Endodermal cell (in vitro differentiated cells): ENCODE data around the gene MGAT4A. TPM values are rescaled to one million over a fixed set of nuclear protein-coding genes. Genes with fewer than 3 reads are reported as not detected.

ENCODE experiments used
- DNase-seq: peaks from one replicate; pipeline ENCODE4 v3.0.0-alpha.2; 2017
- H3K27ac ChIP-seq: 2 replicates; pipeline ENCODE4 v1.5.1; 2013; ENCODE audit warnings: mild to moderate bottlenecking, low read depth, low read length, moderate library complexity
- H3K27me3 ChIP-seq: 2 replicates; pipeline ENCODE4 v1.6.1; 2013; ENCODE audit warnings: mild to moderate bottlenecking, low read length, moderate library complexity; ENCODE audit not compliant: insufficient read depth, control insufficient read depth, poor library complexity, severe bottlenecking
- H3K36me3 ChIP-seq: 2 replicates; pipeline ENCODE4 v1.7.0; 2013; ENCODE audit warnings: mild to moderate bottlenecking, low read length, moderate library complexity; ENCODE audit not compliant: control insufficient read depth, insufficient read depth
- H3K4me1 ChIP-seq: one replicate; pipeline ENCODE4 v1.7.0; 2013; ENCODE audit warnings: low read length; ENCODE audit not compliant: control insufficient read depth, insufficient read depth
- H3K4me3 ChIP-seq: 2 replicates; pipeline ENCODE4 v1.5.1; 2013; ENCODE audit warnings: mild to moderate bottlenecking, low read length, moderate library complexity
- H3K9ac ChIP-seq: 2 replicates; pipeline ENCODE4 v1.6.1; 2013; ENCODE audit warnings: mild to moderate bottlenecking, low read length, moderate library complexity; ENCODE audit not compliant: poor library complexity, severe bottlenecking; ENCODE audit errors: extremely low read depth
- H3K9me3 ChIP-seq: 2 replicates; pipeline ENCODE4 v1.6.1; 2013; ENCODE audit warnings: mild to moderate bottlenecking, low read length, moderate library complexity; ENCODE audit not compliant: control insufficient read depth
- H3K27ac Mint-ChIP-seq: 2 replicates; pipeline ENCODE4 v1.8.0; 2020; ENCODE audit warnings: mixed read lengths
- H3K27me3 Mint-ChIP-seq: 2 replicates; pipeline ENCODE4 v1.8.0; 2021; ENCODE audit warnings: mild to moderate bottlenecking, mixed read lengths; ENCODE audit not compliant: insufficient read depth
- H3K36me3 Mint-ChIP-seq: 2 replicates; pipeline ENCODE4 v1.8.0; 2020; ENCODE audit warnings: low read depth, mixed read lengths
- H3K4me1 Mint-ChIP-seq: 2 replicates; pipeline ENCODE4 v1.8.0; 2020; ENCODE audit warnings: mixed read lengths
- H3K4me3 Mint-ChIP-seq: 2 replicates; pipeline ENCODE4 v1.8.0; 2020; ENCODE audit warnings: mild to moderate bottlenecking, moderate library complexity, mixed read lengths
- H3K9me3 Mint-ChIP-seq: 2 replicates; pipeline ENCODE4 v1.8.0; 2020; ENCODE audit warnings: mild to moderate bottlenecking, mixed read lengths
- CTCF ChIP-seq: fragments of 200-600 bp; sonication (generic); conservative IDR thresholded peaks from 2 replicates; pipeline ENCODE4 v1.5.0; 2021; ENCODE audit warnings: antibody characterized with exemption, mild to moderate bottlenecking
- WGBS, 2 experiments: methylation state at CpG; one replicate each; pipeline versions ENCODE4 v1.1.5 to v1.1.7; 2013; ENCODE audit warnings: missing lambda C conversion rate in 2 of 2, mixed read lengths in 1 of 2; ENCODE audit not compliant: insufficient coverage in 1 of 2, insufficient read length in 1 of 2; 5-methylcytosine and 5-hydroxymethylcytosine counted together
- total RNA-seq, 2 donors: library from RNA; stranded (reverse); fragmentation: NEBNext Ultra II Directional in 1 of 2; extraction: Animal tissue kit (Norgen Biotek cat#: 25700) in 1 of 2; gene quantifications; 2 replicates in 1 of 2; 3 replicates in 1 of 2; pipeline ENCODE4 v1.2.1, GENCODE V29; 2021

The MGAT4A gene
- total RNA-seq, 2 donors from 2014 or later, result 8.2 to 11.1 TPM

DNA sequence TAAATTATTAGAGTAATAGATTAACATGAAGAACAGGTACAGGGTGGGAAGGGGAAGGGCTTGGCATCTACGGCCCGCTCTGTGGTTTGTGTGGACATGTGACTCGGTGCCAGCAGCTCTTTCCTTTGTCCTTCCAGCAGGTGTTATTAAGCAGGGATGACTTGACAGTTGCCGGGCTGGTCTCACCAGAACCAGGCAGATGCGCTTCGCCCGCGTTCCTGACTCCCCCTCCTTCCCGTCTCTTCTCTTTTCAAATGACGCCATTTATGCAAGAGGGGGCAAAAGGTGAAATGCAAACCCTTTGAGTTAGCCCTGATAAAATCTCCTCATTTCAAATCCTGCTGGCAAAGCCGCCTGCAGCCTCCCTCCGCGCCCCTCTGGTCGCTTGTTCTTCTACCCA, 38.9 kb upstream of the MGAT4A start:
- WGBS, 2 experiments, result 87 to 92% methylated on average over 10 to 14 of the region's 14 CpGs
- Histone ChIP-seq H3K36me3 (no peaks in the 10 kb centered on the region), H3K27ac (no peak overlapping the region), H3K4me1 (no peaks in the 10 kb centered on the region), H3K4me3 (no peak overlapping the region), H3K9ac (no peak overlapping the region), H3K27me3 (peaks cover 72% of the 10 kb centered on the region), H3K9me3 (no peaks in the 10 kb centered on the region)
- no peak for TF ChIP-seq CTCF
- no peak overlapping the region for H3K4me3 Mint-ChIP-seq
- peaks cover 48% of the 10 kb centered on the region for H3K27me3 Mint-ChIP-seq
- DNase-seq, result no peak
- H3K27ac Mint-ChIP-seq, result no peak overlapping the region
- H3K9me3 Mint-ChIP-seq, result no peaks in the 10 kb centered on the region
- H3K4me1 Mint-ChIP-seq, result peaks cover 4% of the 10 kb centered on the region
- no peaks in the 10 kb centered on the region for H3K36me3 Mint-ChIP-seq

GRCh38 chr2:98769114-98769476, 38.2 kb upstream of the MGAT4A start:
- H3K4me3 Mint-ChIP-seq, result no peak overlapping the region
- no peak overlapping the region for H3K9ac ChIP-seq
- peaks cover 4% of the 10 kb centered on the region for H3K4me1 Mint-ChIP-seq
- H3K36me3 ChIP-seq, result no peaks in the 10 kb centered on the region
- no peaks in the 10 kb centered on the region for H3K36me3 Mint-ChIP-seq
- no peaks in the 10 kb centered on the region for H3K9me3 Mint-ChIP-seq
- DNase-seq, result no peak
- no peaks in the 10 kb centered on the region for H3K4me1 ChIP-seq
- no peaks in the 10 kb centered on the region for H3K9me3 ChIP-seq
- H3K27ac Mint-ChIP-seq, result no peak overlapping the region
- no peak overlapping the region for H3K4me3 ChIP-seq
- 67 to 96% methylated on average over 3 to 6 of the region's 6 CpGs for WGBS, 2 experiments
- H3K27me3 Mint-ChIP-seq, result peaks cover 52% of the 10 kb centered on the region
- no peak for TF ChIP-seq CTCF
- H3K27me3 ChIP-seq, result peaks cover 79% of the 10 kb centered on the region
- no peak overlapping the region for H3K27ac ChIP-seq

- H3K27ac ChIP-seq, result no peak overlapping the region
- no peaks in the 10 kb centered on the region for H3K9me3 Mint-ChIP-seq
- no peaks in the 10 kb centered on the region for H3K4me1 ChIP-seq
- no peaks in the 10 kb centered on the region for H3K36me3 Mint-ChIP-seq
- H3K4me1 Mint-ChIP-seq, result peaks cover 4% of the 10 kb centered on the region
- no peak overlapping the region for H3K4me3 Mint-ChIP-seq
- no peak overlapping the region for H3K9ac ChIP-seq
- no peak for TF ChIP-seq CTCF
- H3K27me3 Mint-ChIP-seq, result peaks cover 54% of the 10 kb centered on the region
- 91 to 94% methylated on average over 3 to 6 of the region's 7 CpGs for WGBS, 2 experiments
- DNase-seq, result no peak
- no peaks in the 10 kb centered on the region for H3K36me3 ChIP-seq
- H3K4me3 ChIP-seq, result no peak overlapping the region
- H3K9me3 ChIP-seq, result no peaks in the 10 kb centered on the region
- H3K27ac Mint-ChIP-seq, result no peak overlapping the region
- H3K27me3 ChIP-seq, result peaks cover 85% of the 10 kb centered on the region
These were observed 37.6 kb upstream of the MGAT4A start for GRCh38 chr2:98768384-98769113.
